Cortex of kidney (tissue), 1 donor: ENCODE measurements around the gene GPATCH4.

Experiments used
- DNase-seq: peaks from one replicate; lab custom pipeline; 2025; lab: John Stamatoyannopoulos, UW

The GPATCH4 gene

GRCh38 chr1:156547434-156547833, 53.8 kb downstream of the GPATCH4 start:
- no peak for DNase-seq

- DNase-seq, result no peak
Measured at GRCh38 chr1:156546267-156546666, 55.0 kb downstream of the GPATCH4 start.

- no peak for DNase-seq
Measured at GRCh38 chr1:156544592-156545102, 56.6 kb downstream of the GPATCH4 start.
